Stimulated activated CD8-positive, alpha-beta memory T cell treated with anti-CD3 and anti-CD28 coated beads, Interleukin-2, amount 100 ng/mL, for 1 hour (primary cell): ENCODE data around the gene FARP2.
"Not testable (repeated sequence)": the region's sequence is repeated elsewhere in the genome, so short reads cannot be mapped to it uniquely, and the experiment has no call there.

Experiments
- DNase-seq, 2 donors: peaks; one replicate each; pipeline ENCODE4 v3.0.0-alpha.2; 2020; ENCODE audit warnings: low read depth in 2 of 2

FARP2 gene

GRCh38 chr2:241355983-241356870, at the start of gene FARP2:
Gene FARP2 (plus strand): TSS chr2:241356285. CDS start chr2:241373108, 16,823 bp downstream.
- peak; percentile 91 to 95 for DNase-seq

GRCh38 chr2:241307055-241307454, 49.0 kb upstream of the FARP2 start:
- DNase-seq, result no peak

GRCh38 chr2:241308267-241308666, 47.8 kb upstream of the FARP2 start:
- no peak for DNase-seq

- no peak for DNase-seq
Measured at GRCh38 chr2:241308832-241309500, 47.1 kb upstream of the FARP2 start.

GRCh38 chr2:241309684-241310117, 46.4 kb upstream of the FARP2 start:
- DNase-seq, result peak; percentile 40 to 48

GRCh38 chr2:241310917-241311566, 45.0 kb upstream of the FARP2 start:
- DNase-seq, result no peak

GRCh38 chr2:241312082-241312481, 44.0 kb upstream of the FARP2 start:
- DNase-seq, result no peak

- DNase-seq, result no peak
Measured at GRCh38 chr2:241313543-241314095, 42.5 kb upstream of the FARP2 start.

- DNase-seq, result no peak
Measured at GRCh38 chr2:241314226-241315092, 41.6 kb upstream of the FARP2 start.

- DNase-seq, result peak; percentile 100
Measured at GRCh38 chr2:241315093-241315878, 40.8 kb upstream of the FARP2 start, which contains the start of gene HDLBP. Gene HDLBP (minus strand): TSS chr2:241315672. CDS start chr2:241266869, 48,803 bp downstream.

GRCh38 chr2:241315879-241316631, 40.0 kb upstream of the FARP2 start, which contains the start of gene SEPTIN2:
Gene SEPTIN2 (plus strand): TSS chr2:241315925. CDS start chr2:241324233, 8,308 bp downstream.
- peak; percentile 57 to 65 for DNase-seq

GRCh38 chr2:241316825-241317224, 39.3 kb upstream of the FARP2 start:
- no peak for DNase-seq

GRCh38 chr2:241317391-241317790, 38.7 kb upstream of the FARP2 start:
- DNase-seq, result no peak

GRCh38 chr2:241318830-241319229, 37.3 kb upstream of the FARP2 start:
- DNase-seq, result not testable (repeated sequence)

GRCh38 chr2:241320394-241320793, 35.7 kb upstream of the FARP2 start:
- DNase-seq, result no peak

- DNase-seq, result no peak
Measured at GRCh38 chr2:241321033-241321432, 35.1 kb upstream of the FARP2 start.

- no peak for DNase-seq
Measured at GRCh38 chr2:241321886-241322285, 34.2 kb upstream of the FARP2 start.

- no peak for DNase-seq
Measured at GRCh38 chr2:241323778-241324177, 32.3 kb upstream of the FARP2 start.

GRCh38 chr2:241324775-241325174, 31.3 kb upstream of the FARP2 start:
- DNase-seq, result no peak
